WTC11 (cell line): ENCODE data around the gene SLC36A1. TPM values are rescaled to one million over a fixed set of nuclear protein-coding genes. Genes with fewer than 3 reads are reported as not detected.

Source experiments
- ATAC-seq: fragments of 200-7000 bp; cut with Tn5 transposase; 2 replicates; pipeline ENCODE4 v1.10.0; 2021; ENCODE audit warnings: mild to moderate bottlenecking, moderate library complexity
- CTCF ChIA-PET: fragments of 300-600 bp; sonication (Branson Sonifier 250); formaldehyde crosslinking; loops from one replicate; lab custom pipeline; 2021; ENCODE audit warnings: antibody characterized with exemption; lab: Charles Lee
- POLR2A ChIA-PET: fragments of 350-600 bp; sonication (Branson Sonifier 250); formaldehyde crosslinking; loops from one replicate; lab custom pipeline; 2021; ENCODE audit warnings: antibody characterized with exemption; lab: Charles Lee
- DNase-seq: peaks from one replicate; pipeline ENCODE4 v3.0.0; 2021; ENCODE audit warnings: low spot score
- H3K27ac Mint-ChIP-seq: 2 replicates; pipeline ENCODE4 v1.8.0; 2021; ENCODE audit warnings: mixed read lengths
- H3K27me3 Mint-ChIP-seq: 2 replicates; pipeline ENCODE4 v1.8.0; 2021; ENCODE audit warnings: low read depth, mild to moderate bottlenecking, moderate library complexity, mixed read lengths
- H3K36me3 Mint-ChIP-seq: 2 replicates; pipeline ENCODE4 v1.8.0; 2021; ENCODE audit warnings: mixed read lengths
- H3K4me1 Mint-ChIP-seq: 2 replicates; pipeline ENCODE4 v1.8.0; 2022; ENCODE audit warnings: mixed read lengths
- H3K4me3 Mint-ChIP-seq: 2 replicates; pipeline ENCODE4 v1.8.0; 2021; ENCODE audit warnings: mild to moderate bottlenecking, moderate library complexity, mixed read lengths
- H3K9me3 Mint-ChIP-seq: 2 replicates; pipeline ENCODE4 v1.8.0; 2021; ENCODE audit warnings: mixed read lengths
- CREB1 ChIP-seq: sonication (generic); formaldehyde crosslinking; IDR thresholded peaks from 2 replicates; pipeline ENCODE4 v1.8.0; 2023; ENCODE audit warnings: mild to moderate bottlenecking, missing genetic modification reagents
- EMX1 ChIP-seq: fragments of 250-450 bp; sonication (Bioruptor Pico); IDR thresholded peaks from 2 replicates; pipeline ENCODE4 v1.8.0; 2021; ENCODE audit warnings: mild to moderate bottlenecking
- FOXJ3 ChIP-seq: sonication (generic); formaldehyde crosslinking; IDR thresholded peaks from 2 replicates; pipeline ENCODE4 v1.9.0; 2021; ENCODE audit warnings: missing genetic modification reagents, mild to moderate bottlenecking, borderline replicate concordance
- FOXK1 ChIP-seq: sonication (generic); formaldehyde crosslinking; IDR thresholded peaks from 2 replicates; pipeline ENCODE4 v1.8.0; 2022; ENCODE audit warnings: mild to moderate bottlenecking, moderate library complexity, missing genetic modification reagents
- GABPB1 ChIP-seq: sonication (generic); formaldehyde crosslinking; IDR thresholded peaks from 2 replicates; pipeline ENCODE4 v1.8.1; 2023; ENCODE audit warnings: mild to moderate bottlenecking, missing genetic modification reagents
- JAZF1 ChIP-seq: fragments of 250-450 bp; sonication (Bioruptor Pico); IDR thresholded peaks from 2 replicates; pipeline ENCODE4 v1.9.0; 2021; ENCODE audit warnings: moderate library complexity, mild to moderate bottlenecking, inconsistent platforms
- MXD4 ChIP-seq: fragments of 250-450 bp; sonication (Bioruptor Pico); IDR thresholded peaks from 2 replicates; pipeline ENCODE4 v1.8.0; 2021; ENCODE audit warnings: mild to moderate bottlenecking, moderate library complexity, borderline replicate concordance
- NR3C1 ChIP-seq: sonication (generic); formaldehyde crosslinking; conservative IDR thresholded peaks from 2 replicates; pipeline ENCODE4 v1.8.1; 2023; ENCODE audit warnings: low read depth, mild to moderate bottlenecking, missing genetic modification reagents
- SMAD3 ChIP-seq: sonication (generic); formaldehyde crosslinking; IDR thresholded peaks from 2 replicates; pipeline ENCODE4 v1.8.0; 2022; ENCODE audit warnings: missing genetic modification reagents, mild to moderate bottlenecking, borderline replicate concordance
- TCF7 ChIP-seq: sonication (generic); formaldehyde crosslinking; IDR thresholded peaks from 2 replicates; pipeline ENCODE4 v1.8.0; 2022; ENCODE audit warnings: mild to moderate bottlenecking, low read depth, missing genetic modification reagents, moderate library complexity
- TEAD1 ChIP-seq: sonication (generic); formaldehyde crosslinking; IDR thresholded peaks from 2 replicates; pipeline ENCODE4 v1.8.0; 2022; ENCODE audit warnings: mild to moderate bottlenecking, missing genetic modification reagents
- ZBTB21 ChIP-seq: sonication (generic); formaldehyde crosslinking; IDR thresholded peaks from 2 replicates; pipeline ENCODE4 v1.8.1; 2023; ENCODE audit warnings: mild to moderate bottlenecking, missing genetic modification reagents, borderline replicate concordance
- total RNA-seq: library from RNA; stranded (reverse); gene quantifications from 3 replicates; pipeline ENCODE4 v1.2.3, GENCODE V29; 2021
- TF ChIP-seq, protein P1 (sequence below): sonication (generic); formaldehyde crosslinking; IDR thresholded peaks from 2 replicates; pipeline ENCODE4 v1.8.1; 2022; ENCODE audit warnings: low read depth, mild to moderate bottlenecking, moderate library complexity, missing genetic modification reagents, borderline replicate concordance
- TF ChIP-seq, protein P2 (sequence below): fragments of 250-450 bp; sonication (Bioruptor Pico); IDR thresholded peaks from 2 replicates; pipeline ENCODE4 v1.9.0; 2021; ENCODE audit warnings: moderate library complexity, mild to moderate bottlenecking, inconsistent platforms, borderline replicate concordance
- TF ChIP-seq, protein P3 (sequence below): sonication (generic); formaldehyde crosslinking; IDR thresholded peaks from 2 replicates; pipeline ENCODE4 v1.8.0; 2022; ENCODE audit warnings: mild to moderate bottlenecking, missing genetic modification reagents
- TF ChIP-seq, protein P4 (sequence below): sonication (generic); formaldehyde crosslinking; IDR thresholded peaks from 2 replicates; pipeline ENCODE4 v1.8.1; 2023; ENCODE audit warnings: mild to moderate bottlenecking, missing genetic modification reagents, moderate library complexity
- TF ChIP-seq, protein P5 (sequence below): sonication (generic); formaldehyde crosslinking; IDR thresholded peaks from 2 replicates; pipeline ENCODE4 v1.8.0; 2023; ENCODE audit warnings: missing genetic modification reagents
- TF ChIP-seq, protein P6 (sequence below): sonication (generic); formaldehyde crosslinking; conservative IDR thresholded peaks from 2 replicates; pipeline ENCODE4 v1.8.1; 2023; ENCODE audit warnings: mild to moderate bottlenecking, low read depth, missing genetic modification reagents, moderate library complexity
- TF ChIP-seq, protein P7 (sequence below): sonication (generic); formaldehyde crosslinking; IDR thresholded peaks from 2 replicates; pipeline ENCODE4 v1.8.1; 2022; ENCODE audit warnings: missing genetic modification reagents, borderline replicate concordance
- TF ChIP-seq, protein P8 (sequence below): sonication (generic); formaldehyde crosslinking; IDR thresholded peaks from 2 replicates; pipeline ENCODE4 v1.8.1; 2022; ENCODE audit warnings: mild to moderate bottlenecking, missing genetic modification reagents, moderate library complexity, borderline replicate concordance

The SLC36A1 gene
- total RNA-seq, 1 experiment from 2014 or later: 12.2 TPM

DNA sequence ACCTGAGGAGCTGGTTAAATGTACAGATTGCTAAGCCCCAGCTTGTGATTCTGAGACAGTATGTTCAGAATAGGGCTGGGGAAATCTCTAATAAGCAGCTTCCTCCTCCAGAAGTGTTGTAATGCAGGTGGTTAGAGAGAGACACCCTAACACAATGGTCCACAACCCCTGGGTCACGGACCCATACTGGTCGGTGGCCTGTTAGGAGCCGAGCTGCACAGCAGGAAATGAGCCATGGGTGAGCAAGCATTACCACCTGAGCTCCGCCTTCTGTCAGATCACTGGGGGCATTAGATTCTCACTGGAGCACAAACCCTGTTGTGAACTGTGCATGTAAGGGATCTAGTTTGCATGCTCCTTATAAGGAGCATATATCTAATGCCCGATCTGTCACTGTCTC is 61.8 kb downstream of the SLC36A1 start:
- ChIA-PET POLR2A (interaction anchor here (0.6 to 0.7 kb wide), 2 partner anchors 126 to 1279 kb away, joined by 3 to 6 read pairs; no protein-coding TSS in a partner anchor), CTCF (interaction anchor here (1.3 to 2.8 kb wide), 3 partner anchors 14 to 142 kb away, joined by 6 to 12 read pairs (median 10); partner anchors contain the start of gene SLC36A1)
- Mint-ChIP-seq H3K27ac (no peak overlapping the region), H3K4me1 (no peaks in the 10 kb centered on the region), H3K36me3 (no peaks in the 10 kb centered on the region), H3K4me3 (no peak overlapping the region)
- no peak for ATAC-seq
- TF ChIP-seq ZBTB21: no peak
- no peak for TF ChIP-seq FOXK1 (CRISPR knock-in tag)
- no peak for TF ChIP-seq EMX1 (CRISPR knock-in tag)
- TF ChIP-seq, protein P1, sequence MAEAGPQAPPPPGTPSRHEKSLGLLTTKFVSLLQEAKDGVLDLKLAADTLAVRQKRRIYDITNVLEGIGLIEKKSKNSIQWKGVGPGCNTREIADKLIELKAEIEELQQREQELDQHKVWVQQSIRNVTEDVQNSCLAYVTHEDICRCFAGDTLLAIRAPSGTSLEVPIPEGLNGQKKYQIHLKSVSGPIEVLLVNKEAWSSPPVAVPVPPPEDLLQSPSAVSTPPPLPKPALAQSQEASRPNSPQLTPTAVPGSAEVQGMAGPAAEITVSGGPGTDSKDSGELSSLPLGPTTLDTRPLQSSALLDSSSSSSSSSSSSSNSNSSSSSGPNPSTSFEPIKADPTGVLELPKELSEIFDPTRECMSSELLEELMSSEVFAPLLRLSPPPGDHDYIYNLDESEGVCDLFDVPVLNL (CRISPR knock-in tag): no peak
- TF ChIP-seq, protein P2, sequence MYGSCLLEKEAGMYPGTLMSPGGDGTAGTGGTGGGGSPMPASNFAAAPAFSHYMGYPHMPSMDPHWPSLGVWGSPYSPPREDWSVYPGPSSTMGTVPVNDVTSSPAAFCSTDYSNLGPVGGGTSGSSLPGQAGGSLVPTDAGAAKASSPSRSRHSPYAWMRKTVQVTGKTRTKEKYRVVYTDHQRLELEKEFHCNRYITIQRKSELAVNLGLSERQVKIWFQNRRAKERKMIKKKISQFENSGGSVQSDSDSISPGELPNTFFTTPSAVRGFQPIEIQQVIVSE (CRISPR knock-in tag): no peak
- TF ChIP-seq, protein P3, sequence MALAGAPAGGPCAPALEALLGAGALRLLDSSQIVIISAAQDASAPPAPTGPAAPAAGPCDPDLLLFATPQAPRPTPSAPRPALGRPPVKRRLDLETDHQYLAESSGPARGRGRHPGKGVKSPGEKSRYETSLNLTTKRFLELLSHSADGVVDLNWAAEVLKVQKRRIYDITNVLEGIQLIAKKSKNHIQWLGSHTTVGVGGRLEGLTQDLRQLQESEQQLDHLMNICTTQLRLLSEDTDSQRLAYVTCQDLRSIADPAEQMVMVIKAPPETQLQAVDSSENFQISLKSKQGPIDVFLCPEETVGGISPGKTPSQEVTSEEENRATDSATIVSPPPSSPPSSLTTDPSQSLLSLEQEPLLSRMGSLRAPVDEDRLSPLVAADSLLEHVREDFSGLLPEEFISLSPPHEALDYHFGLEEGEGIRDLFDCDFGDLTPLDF (CRISPR knock-in tag): no peak
- TF ChIP-seq GABPB1 (CRISPR knock-in tag): no peak
- TF ChIP-seq, protein P4, sequence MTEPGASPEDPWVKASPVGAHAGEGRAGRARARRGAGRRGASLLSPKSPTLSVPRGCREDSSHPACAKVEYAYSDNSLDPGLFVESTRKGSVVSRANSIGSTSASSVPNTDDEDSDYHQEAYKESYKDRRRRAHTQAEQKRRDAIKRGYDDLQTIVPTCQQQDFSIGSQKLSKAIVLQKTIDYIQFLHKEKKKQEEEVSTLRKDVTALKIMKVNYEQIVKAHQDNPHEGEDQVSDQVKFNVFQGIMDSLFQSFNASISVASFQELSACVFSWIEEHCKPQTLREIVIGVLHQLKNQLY (CRISPR knock-in tag): no peak
- TF ChIP-seq, protein P5, sequence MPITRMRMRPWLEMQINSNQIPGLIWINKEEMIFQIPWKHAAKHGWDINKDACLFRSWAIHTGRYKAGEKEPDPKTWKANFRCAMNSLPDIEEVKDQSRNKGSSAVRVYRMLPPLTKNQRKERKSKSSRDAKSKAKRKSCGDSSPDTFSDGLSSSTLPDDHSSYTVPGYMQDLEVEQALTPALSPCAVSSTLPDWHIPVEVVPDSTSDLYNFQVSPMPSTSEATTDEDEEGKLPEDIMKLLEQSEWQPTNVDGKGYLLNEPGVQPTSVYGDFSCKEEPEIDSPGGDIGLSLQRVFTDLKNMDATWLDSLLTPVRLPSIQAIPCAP (CRISPR knock-in tag): no peak
- no peak for TF ChIP-seq CREB1 (CRISPR knock-in tag)
- TF ChIP-seq FOXJ3 (CRISPR knock-in tag): no peak
- TF ChIP-seq, protein P6, sequence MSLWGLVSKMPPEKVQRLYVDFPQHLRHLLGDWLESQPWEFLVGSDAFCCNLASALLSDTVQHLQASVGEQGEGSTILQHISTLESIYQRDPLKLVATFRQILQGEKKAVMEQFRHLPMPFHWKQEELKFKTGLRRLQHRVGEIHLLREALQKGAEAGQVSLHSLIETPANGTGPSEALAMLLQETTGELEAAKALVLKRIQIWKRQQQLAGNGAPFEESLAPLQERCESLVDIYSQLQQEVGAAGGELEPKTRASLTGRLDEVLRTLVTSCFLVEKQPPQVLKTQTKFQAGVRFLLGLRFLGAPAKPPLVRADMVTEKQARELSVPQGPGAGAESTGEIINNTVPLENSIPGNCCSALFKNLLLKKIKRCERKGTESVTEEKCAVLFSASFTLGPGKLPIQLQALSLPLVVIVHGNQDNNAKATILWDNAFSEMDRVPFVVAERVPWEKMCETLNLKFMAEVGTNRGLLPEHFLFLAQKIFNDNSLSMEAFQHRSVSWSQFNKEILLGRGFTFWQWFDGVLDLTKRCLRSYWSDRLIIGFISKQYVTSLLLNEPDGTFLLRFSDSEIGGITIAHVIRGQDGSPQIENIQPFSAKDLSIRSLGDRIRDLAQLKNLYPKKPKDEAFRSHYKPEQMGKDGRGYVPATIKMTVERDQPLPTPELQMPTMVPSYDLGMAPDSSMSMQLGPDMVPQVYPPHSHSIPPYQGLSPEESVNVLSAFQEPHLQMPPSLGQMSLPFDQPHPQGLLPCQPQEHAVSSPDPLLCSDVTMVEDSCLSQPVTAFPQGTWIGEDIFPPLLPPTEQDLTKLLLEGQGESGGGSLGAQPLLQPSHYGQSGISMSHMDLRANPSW: no peak
- TF ChIP-seq, protein P7, sequence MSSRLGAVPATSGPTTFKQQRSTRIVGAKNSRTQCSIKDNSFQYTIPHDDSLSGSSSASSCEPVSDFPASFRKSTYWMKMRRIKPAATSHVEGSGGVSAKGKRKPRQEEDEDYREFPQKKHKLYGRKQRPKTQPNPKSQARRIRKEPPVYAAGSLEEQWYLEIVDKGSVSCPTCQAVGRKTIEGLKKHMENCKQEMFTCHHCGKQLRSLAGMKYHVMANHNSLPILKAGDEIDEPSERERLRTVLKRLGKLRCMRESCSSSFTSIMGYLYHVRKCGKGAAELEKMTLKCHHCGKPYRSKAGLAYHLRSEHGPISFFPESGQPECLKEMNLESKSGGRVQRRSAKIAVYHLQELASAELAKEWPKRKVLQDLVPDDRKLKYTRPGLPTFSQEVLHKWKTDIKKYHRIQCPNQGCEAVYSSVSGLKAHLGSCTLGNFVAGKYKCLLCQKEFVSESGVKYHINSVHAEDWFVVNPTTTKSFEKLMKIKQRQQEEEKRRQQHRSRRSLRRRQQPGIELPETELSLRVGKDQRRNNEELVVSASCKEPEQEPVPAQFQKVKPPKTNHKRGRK (CRISPR knock-in tag): no peak
- TF ChIP-seq TCF7: no peak
- TF ChIP-seq SMAD3 (CRISPR knock-in tag): no peak
- TF ChIP-seq MXD4: no peak
- no peak for TF ChIP-seq NR3C1 (CRISPR knock-in tag)
- TF ChIP-seq, protein P8, sequence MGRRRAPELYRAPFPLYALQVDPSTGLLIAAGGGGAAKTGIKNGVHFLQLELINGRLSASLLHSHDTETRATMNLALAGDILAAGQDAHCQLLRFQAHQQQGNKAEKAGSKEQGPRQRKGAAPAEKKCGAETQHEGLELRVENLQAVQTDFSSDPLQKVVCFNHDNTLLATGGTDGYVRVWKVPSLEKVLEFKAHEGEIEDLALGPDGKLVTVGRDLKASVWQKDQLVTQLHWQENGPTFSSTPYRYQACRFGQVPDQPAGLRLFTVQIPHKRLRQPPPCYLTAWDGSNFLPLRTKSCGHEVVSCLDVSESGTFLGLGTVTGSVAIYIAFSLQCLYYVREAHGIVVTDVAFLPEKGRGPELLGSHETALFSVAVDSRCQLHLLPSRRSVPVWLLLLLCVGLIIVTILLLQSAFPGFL (CRISPR knock-in tag): no peak
- TF ChIP-seq JAZF1 (CRISPR knock-in tag): no peak
- TF ChIP-seq TEAD1 (CRISPR knock-in tag): no peak
- TF ChIP-seq, all 79 proteins: peak for 0
- Mint-ChIP-seq H3K9me3 (no peaks in the 10 kb centered on the region), H3K27me3 (no peaks in the 10 kb centered on the region)
- no peak for DNase-seq
